Measurements from ENCODE around the gene KRTAP5-10.
"Not testable (repeated sequence)": the region's sequence is repeated elsewhere in the genome, so short reads cannot be mapped to it uniquely, and the experiment has no call there.

Gene KRTAP5-10

GRCh38 chr11:71582309-71582895, 17.0 kb downstream of the KRTAP5-10 start, which contains the start of gene KRTAP5-11:
Gene KRTAP5-11, minus strand, starts transcription at chr11:71582875. Its CDS starts 38 bp downstream, at chr11:71582837.
- Histone ChIP-seq H3K4me3 (ENCODE audit: insufficient read depth in 1 of 2, low read depth in 1 of 2, low read length in 2 of 2) (no peak within 1 kb of the TSS), H4K8ac (ENCODE audit: low read length) (no peak within 1 kb of the TSS), H4K91ac (ENCODE audit: low read length) (no peak within 1 kb of the TSS), H3K9me3 (ENCODE audit: control insufficient read depth, low read length) (no peaks in the 10 kb centered on the region), H3K18ac (ENCODE audit: low read depth in 1 of 2, low read length in 2 of 2) (no peak within 1 kb of the TSS), H3K4me1 (ENCODE audit: control insufficient read depth, insufficient read depth, low read depth, low read length) (peaks cover 1% of the 10 kb centered on the region), H3K79me1 (replicated peaks; ENCODE audit: low read length, poor library complexity, severe bottlenecking) (no peaks in the 10 kb centered on the region), H3K36me3 (ENCODE audit: control insufficient read depth in 1 of 2, insufficient read depth in 2 of 2, low read depth in 1 of 2, low read length in 2 of 2) (no peaks in the 10 kb centered on the region), H2AK5ac (ENCODE audit: low read length, severe bottlenecking) (no peak within 1 kb of the TSS), H2BK15ac (ENCODE audit: low read depth, poor library complexity, severe bottlenecking) (no peak within 1 kb of the TSS), H2BK12ac (ENCODE audit: low read length in 2 of 2) (no peak within 1 kb of the TSS), H3K9ac (ENCODE audit: low read length) (no peak within 1 kb of the TSS), H3K14ac (ENCODE audit: low read length in 2 of 2) (no peak within 1 kb of the TSS), H3K27ac (ENCODE audit: low read length, poor library complexity, severe bottlenecking) (no peak within 1 kb of the TSS), H2BK5ac (ENCODE audit: low read depth, low read length, poor library complexity, severe bottlenecking) (no peak within 1 kb of the TSS), H3K4ac (ENCODE audit: low read depth in 1 of 2, low read length in 2 of 2) (no peak within 1 kb of the TSS), H2AFZ (ENCODE audit: low read depth, low read length) (no peak within 1 kb of the TSS), H3K23ac (ENCODE audit: low read length in 2 of 2) (no peak within 1 kb of the TSS), H3K4me2 (ENCODE audit: low read length, poor library complexity, severe bottlenecking) (no peak within 1 kb of the TSS), H3K27me3 (ENCODE audit: control insufficient read depth in 1 of 2, insufficient read depth in 1 of 2, low read length in 2 of 2) (peaks cover 14 to 37% of the 10 kb centered on the region in 2 experiments), H2BK120ac (ENCODE audit: low read depth, low read length) (no peak within 1 kb of the TSS)
- DNase-seq = no peak
- 74% methylated on average over 1 of the region's 3 CpGs for WGBS

- not testable (repeated sequence) for H3K23ac ChIP-seq (ENCODE audit: low read length in 2 of 2); H3K9me3 ChIP-seq (ENCODE audit: control insufficient read depth, low read length); H3K4me1 ChIP-seq (ENCODE audit: control insufficient read depth, insufficient read depth, low read depth, low read length); H3K36me3 ChIP-seq (ENCODE audit: control insufficient read depth in 1 of 2, insufficient read depth in 2 of 2, low read depth in 1 of 2, low read length in 2 of 2); H2BK12ac ChIP-seq (ENCODE audit: low read length in 2 of 2); H3K4ac ChIP-seq (ENCODE audit: low read depth in 1 of 2, low read length in 2 of 2); H4K91ac ChIP-seq (ENCODE audit: low read length); H2AFZ ChIP-seq (ENCODE audit: low read depth, low read length); H2BK15ac ChIP-seq (ENCODE audit: low read depth, poor library complexity, severe bottlenecking); H4K8ac ChIP-seq (ENCODE audit: low read length); H3K4me2 ChIP-seq (ENCODE audit: low read length, poor library complexity, severe bottlenecking); H3K14ac ChIP-seq (ENCODE audit: low read length in 2 of 2); H2BK120ac ChIP-seq (ENCODE audit: low read depth, low read length); H2BK5ac ChIP-seq (ENCODE audit: low read depth, low read length, poor library complexity, severe bottlenecking); H3K9ac ChIP-seq (ENCODE audit: low read length); H3K18ac ChIP-seq (ENCODE audit: low read depth in 1 of 2, low read length in 2 of 2); H3K4me3 ChIP-seq (ENCODE audit: insufficient read depth in 1 of 2, low read depth in 1 of 2, low read length in 2 of 2); DNase-seq; H2AK5ac ChIP-seq (ENCODE audit: low read length, severe bottlenecking); H3K27ac ChIP-seq (ENCODE audit: low read length, poor library complexity, severe bottlenecking); H3K79me1 ChIP-seq (replicated peaks; ENCODE audit: low read length, poor library complexity, severe bottlenecking)
- WGBS = 100% methylated on average over 2 of the region's 2 CpGs
- peaks cover 14 to 32% of the 10 kb centered on the region in 2 experiments for H3K27me3 ChIP-seq (ENCODE audit: control insufficient read depth in 1 of 2, insufficient read depth in 1 of 2, low read length in 2 of 2)
These were observed 17.6 kb downstream of the KRTAP5-10 start for GRCh38 chr11:71582969-71583368.

- H2AFZ ChIP-seq (ENCODE audit: low read depth, low read length); H3K4me1 ChIP-seq (ENCODE audit: control insufficient read depth, insufficient read depth, low read depth, low read length); DNase-seq; H2BK120ac ChIP-seq (ENCODE audit: low read depth, low read length); H3K23ac ChIP-seq (ENCODE audit: low read length in 2 of 2); H3K9ac ChIP-seq (ENCODE audit: low read length); H4K91ac ChIP-seq (ENCODE audit: low read length); H3K4me2 ChIP-seq (ENCODE audit: low read length, poor library complexity, severe bottlenecking); H2BK15ac ChIP-seq (ENCODE audit: low read depth, poor library complexity, severe bottlenecking); H3K79me1 ChIP-seq (replicated peaks; ENCODE audit: low read length, poor library complexity, severe bottlenecking); H2BK5ac ChIP-seq (ENCODE audit: low read depth, low read length, poor library complexity, severe bottlenecking); H2BK12ac ChIP-seq (ENCODE audit: low read length in 2 of 2); H3K9me3 ChIP-seq (ENCODE audit: control insufficient read depth, low read length); H3K4me3 ChIP-seq (ENCODE audit: insufficient read depth in 1 of 2, low read depth in 1 of 2, low read length in 2 of 2); H2AK5ac ChIP-seq (ENCODE audit: low read length, severe bottlenecking); H3K4ac ChIP-seq (ENCODE audit: low read depth in 1 of 2, low read length in 2 of 2); H3K36me3 ChIP-seq (ENCODE audit: control insufficient read depth in 1 of 2, insufficient read depth in 2 of 2, low read depth in 1 of 2, low read length in 2 of 2); H3K27ac ChIP-seq (ENCODE audit: low read length, poor library complexity, severe bottlenecking); H4K8ac ChIP-seq (ENCODE audit: low read length); H3K14ac ChIP-seq (ENCODE audit: low read length in 2 of 2); H3K18ac ChIP-seq (ENCODE audit: low read depth in 1 of 2, low read length in 2 of 2): not testable (repeated sequence)
- WGBS = 100% methylated on average over 1 of the region's 5 CpGs
- peaks cover 5 to 25% of the 10 kb centered on the region in 2 experiments for H3K27me3 ChIP-seq (ENCODE audit: control insufficient read depth in 1 of 2, insufficient read depth in 1 of 2, low read length in 2 of 2)
These were observed 20.3 kb downstream of the KRTAP5-10 start for GRCh38 chr11:71585673-71586072.

- DNase-seq; H3K27me3 ChIP-seq (ENCODE audit: control insufficient read depth in 1 of 2, insufficient read depth in 1 of 2, low read length in 2 of 2); H2BK5ac ChIP-seq (ENCODE audit: low read depth, low read length, poor library complexity, severe bottlenecking); H2AFZ ChIP-seq (ENCODE audit: low read depth, low read length); H2BK15ac ChIP-seq (ENCODE audit: low read depth, poor library complexity, severe bottlenecking); H4K91ac ChIP-seq (ENCODE audit: low read length); H3K23ac ChIP-seq (ENCODE audit: low read length in 2 of 2); H3K18ac ChIP-seq (ENCODE audit: low read depth in 1 of 2, low read length in 2 of 2); H3K79me1 ChIP-seq (replicated peaks; ENCODE audit: low read length, poor library complexity, severe bottlenecking); H3K9ac ChIP-seq (ENCODE audit: low read length); H3K36me3 ChIP-seq (ENCODE audit: control insufficient read depth in 1 of 2, insufficient read depth in 2 of 2, low read depth in 1 of 2, low read length in 2 of 2); H3K9me3 ChIP-seq (ENCODE audit: control insufficient read depth, low read length); H3K4ac ChIP-seq (ENCODE audit: low read depth in 1 of 2, low read length in 2 of 2); H3K27ac ChIP-seq (ENCODE audit: low read length, poor library complexity, severe bottlenecking); H3K4me1 ChIP-seq (ENCODE audit: control insufficient read depth, insufficient read depth, low read depth, low read length); H3K4me2 ChIP-seq (ENCODE audit: low read length, poor library complexity, severe bottlenecking); H4K8ac ChIP-seq (ENCODE audit: low read length); H2BK12ac ChIP-seq (ENCODE audit: low read length in 2 of 2); H3K14ac ChIP-seq (ENCODE audit: low read length in 2 of 2); H2AK5ac ChIP-seq (ENCODE audit: low read length, severe bottlenecking); H2BK120ac ChIP-seq (ENCODE audit: low read depth, low read length); H3K4me3 ChIP-seq (ENCODE audit: insufficient read depth in 1 of 2, low read depth in 1 of 2, low read length in 2 of 2): not testable (repeated sequence)
- 54% methylated on average over 4 of the region's 4 CpGs for WGBS
These were observed 23.0 kb downstream of the KRTAP5-10 start for GRCh38 chr11:71588314-71588713.

Measured in mesenchymal stem cell (in vitro differentiated cells and primary cell).